ENCODE results near the gene DNAH10.

DNAH10 gene

GRCh38 chr12:123807670-123808069, 45.6 kb downstream of the DNAH10 start:
- no peak for DNase-seq (ENCODE audit: low read depth)
- no peak for TF ChIP-seq POLR2A (IDR thresholded peaks at IDR 0.05; ENCODE audit: extremely low read depth, insufficient read length)
- H3K4me3 ChIP-seq (ENCODE audit: low read depth, low read length): no peak overlapping the region

- no peak overlapping the region for H3K4me3 ChIP-seq (ENCODE audit: low read depth, low read length)
- no peak for DNase-seq (ENCODE audit: low read depth)
- no peak for TF ChIP-seq MYC (IDR thresholded peaks at IDR 0.05; ENCODE audit: low read depth, low read length)
- no peak for TF ChIP-seq POLR2A (IDR thresholded peaks at IDR 0.05; ENCODE audit: extremely low read depth, insufficient read length)
- TF ChIP-seq CTCF (IDR thresholded peaks at IDR 0.05; ENCODE audit: low read depth, low read length): peak; percentile 21
These were observed 46.1 kb downstream of the DNAH10 start for GRCh38 chr12:123808167-123808566.

DNA sequence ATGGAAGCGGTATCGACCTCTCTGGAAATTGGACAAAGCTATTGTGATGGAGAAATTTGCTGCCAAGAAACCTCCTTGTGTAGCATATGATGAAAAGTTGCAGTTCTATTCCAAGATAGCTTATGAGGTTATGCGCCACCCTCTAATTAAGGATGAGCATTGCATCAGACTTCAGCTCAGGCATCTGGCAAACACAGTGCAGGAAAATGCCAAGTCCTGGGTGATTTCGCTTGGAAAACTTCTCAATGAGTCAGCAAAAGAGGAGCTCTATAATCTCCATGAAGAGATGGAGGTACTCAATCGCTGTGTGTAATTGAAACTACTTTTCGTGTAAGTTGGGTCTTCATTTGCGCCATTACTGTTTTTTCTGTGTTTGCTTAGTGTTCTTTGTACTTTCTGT, 51.2 kb downstream of the DNAH10 start:
- no peak overlapping the region for H3K4me3 ChIP-seq (ENCODE audit: low read depth, low read length)
- no peak for TF ChIP-seq MYC (IDR thresholded peaks at IDR 0.05; ENCODE audit: low read depth, low read length)
- TF ChIP-seq, protein P1, sequence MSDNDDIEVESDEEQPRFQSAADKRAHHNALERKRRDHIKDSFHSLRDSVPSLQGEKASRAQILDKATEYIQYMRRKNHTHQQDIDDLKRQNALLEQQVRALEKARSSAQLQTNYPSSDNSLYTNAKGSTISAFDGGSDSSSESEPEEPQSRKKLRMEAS (IDR thresholded peaks at IDR 0.05; ENCODE audit: low read depth, low read length): no peak
- no peak for TF ChIP-seq POLR2A (IDR thresholded peaks at IDR 0.05; ENCODE audit: extremely low read depth, insufficient read length)
- TF ChIP-seq CTCF (IDR thresholded peaks at IDR 0.05; ENCODE audit: low read depth, low read length): no peak
- no peak for DNase-seq (ENCODE audit: low read depth)

- DNase-seq (ENCODE audit: low read depth): no peak
- no peak overlapping the region for H3K4me3 ChIP-seq (ENCODE audit: low read depth, low read length)
- no peak for TF ChIP-seq CTCF (IDR thresholded peaks at IDR 0.05; ENCODE audit: low read depth, low read length)
- TF ChIP-seq, protein P1 (IDR thresholded peaks at IDR 0.05; ENCODE audit: low read depth, low read length): no peak
- no peak for TF ChIP-seq POLR2A (IDR thresholded peaks at IDR 0.05; ENCODE audit: extremely low read depth, insufficient read length)
- TF ChIP-seq MYC (IDR thresholded peaks at IDR 0.05; ENCODE audit: low read depth, low read length): no peak
These were observed 53.9 kb downstream of the DNAH10 start for GRCh38 chr12:123815968-123816367.

DNA sequence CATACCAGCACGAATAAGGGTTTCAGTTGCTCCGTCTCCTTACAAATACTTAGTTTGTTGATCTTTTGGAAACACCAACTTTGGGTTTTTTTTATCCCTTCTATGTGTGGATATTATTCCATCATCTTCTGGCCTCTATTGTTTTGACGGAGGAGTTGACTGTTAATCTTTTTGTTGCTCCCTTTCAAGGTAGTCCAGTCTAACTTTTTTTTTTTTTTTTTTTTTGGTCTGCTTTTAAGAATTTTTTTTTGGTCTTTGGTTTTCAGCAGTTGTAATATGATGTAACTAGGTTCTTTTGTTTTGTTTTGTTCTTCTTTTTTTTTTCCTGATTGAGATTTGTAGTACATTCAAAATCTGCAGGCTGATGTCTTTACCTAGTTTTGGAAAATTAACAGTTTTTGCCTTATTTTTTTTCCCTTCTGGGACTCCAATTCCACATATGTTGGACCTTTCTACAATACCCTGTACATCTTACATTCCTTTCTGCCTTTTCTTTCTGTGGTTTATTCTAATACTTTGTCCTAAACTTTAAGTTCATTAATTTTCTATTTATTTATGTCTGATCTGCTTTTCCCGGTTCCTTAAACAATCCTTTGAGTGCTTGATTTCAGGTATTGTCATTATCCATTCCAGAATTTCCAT, 54.9 kb downstream of the DNAH10 start:
- no peak for DNase-seq (ENCODE audit: low read depth)
- no peak overlapping the region for H3K4me3 ChIP-seq (ENCODE audit: low read depth, low read length)
- no peak for TF ChIP-seq MYC (IDR thresholded peaks at IDR 0.05; ENCODE audit: low read depth, low read length)
- TF ChIP-seq POLR2A (IDR thresholded peaks at IDR 0.05; ENCODE audit: extremely low read depth, insufficient read length): no peak
- TF ChIP-seq, protein P1 (IDR thresholded peaks at IDR 0.05; ENCODE audit: low read depth, low read length): no peak
- no peak for TF ChIP-seq CTCF (IDR thresholded peaks at IDR 0.05; ENCODE audit: low read depth, low read length)

GRCh38 chr12:123822804-123823203, 60.7 kb downstream of the DNAH10 start:
- TF ChIP-seq POLR2A (IDR thresholded peaks at IDR 0.05; ENCODE audit: extremely low read depth, insufficient read length) (no peak), MYC (IDR thresholded peaks at IDR 0.05; ENCODE audit: low read depth, low read length) (no peak), CTCF (IDR thresholded peaks at IDR 0.05; ENCODE audit: low read depth, low read length) (no peak)
- TF ChIP-seq, protein P1 (IDR thresholded peaks at IDR 0.05; ENCODE audit: low read depth, low read length): no peak
- no peak overlapping the region for H3K4me3 ChIP-seq (ENCODE audit: low read depth, low read length)
- DNase-seq (ENCODE audit: low read depth): no peak

Measured in NB4 (cell line).